HG02884 (cell line): ENCODE data around the gene SELENOS.

Experiments used
- ATAC-seq: cut with Tn5 transposase; IDR thresholded peaks from one replicate; pipeline ENCODE4 v1.9.1; 2021; ENCODE audit warnings: mild to moderate bottlenecking, moderate library complexity; ENCODE audit not compliant: unreplicated experiment

The SELENOS gene

DNA sequence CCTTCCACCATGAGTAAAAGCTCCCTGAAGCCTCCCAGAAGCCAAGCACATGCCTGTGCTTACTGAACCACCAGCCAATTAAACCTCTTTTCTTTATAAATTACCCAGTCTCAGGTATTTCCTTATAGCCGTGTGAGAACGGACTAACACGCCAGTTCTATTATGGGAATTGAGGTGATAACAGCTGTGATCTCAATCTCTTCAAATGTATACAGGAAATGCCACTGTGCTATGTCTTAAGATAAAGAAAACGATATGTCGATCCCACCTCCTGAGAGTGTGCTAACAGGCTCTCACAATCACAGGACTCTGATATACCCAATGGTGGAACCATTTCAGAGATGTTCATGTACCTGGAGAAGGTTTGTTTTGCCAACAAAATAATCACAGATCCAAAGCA lies 51.6 kb downstream of the SELENOS start:
- no peak for ATAC-seq
